H9 (cell line): ENCODE results near the gene VPS4A. TPM values are rescaled to one million over a fixed set of nuclear protein-coding genes. Genes with fewer than 3 reads are reported as not detected.

Experiments
- DNase-seq: peaks from one replicate; pipeline ENCODE4 v3.0.0-alpha.2; 2017
- H2AFZ ChIP-seq: one replicate; pipeline ENCODE4 v1.6.1; 2013; ENCODE audit warnings: mild to moderate bottlenecking, low read length, control low read depth, moderate library complexity
- H2AK5ac ChIP-seq: 2 replicates; pipeline ENCODE4 v1.6.1; 2013; ENCODE audit warnings: low read length, control low read depth, mixed read lengths; ENCODE audit not compliant: insufficient read length
- H2BK120ac ChIP-seq: one replicate; pipeline ENCODE4 v1.6.1; 2013; ENCODE audit warnings: low read depth, mild to moderate bottlenecking, low read length, control low read depth, inconsistent platforms; ENCODE audit not compliant: poor library complexity, severe bottlenecking
- H2BK12ac ChIP-seq: 2 replicates; pipeline ENCODE4 v1.6.1; 2013; ENCODE audit warnings: low read length, control low read depth, mixed read lengths, low read depth; ENCODE audit not compliant: insufficient read length
- H2BK15ac ChIP-seq: 2 replicates; pipeline ENCODE4 v1.6.1; 2013; ENCODE audit warnings: low read depth, low read length, control low read depth
- H2BK20ac ChIP-seq: one replicate; pipeline ENCODE4 v1.6.1; 2013; ENCODE audit warnings: low read depth, mild to moderate bottlenecking, low read length, control low read depth, inconsistent platforms; ENCODE audit not compliant: poor library complexity, severe bottlenecking
- H2BK5ac ChIP-seq: 2 replicates; pipeline ENCODE4 v1.6.1; 2013; ENCODE audit warnings: low read length, control low read depth, mixed read lengths; ENCODE audit not compliant: insufficient read length
- H3K14ac ChIP-seq: 2 replicates; pipeline ENCODE4 v1.6.1; 2013; ENCODE audit warnings: low read length, control low read depth; ENCODE audit not compliant: insufficient read depth
- H3K18ac ChIP-seq: 2 replicates; pipeline ENCODE4 v1.6.1; 2013; ENCODE audit warnings: low read depth, mild to moderate bottlenecking, mixed read lengths, low read length, control low read depth; ENCODE audit not compliant: insufficient read length
- H3K23ac ChIP-seq: 2 replicates; pipeline ENCODE4 v1.6.1; 2013; ENCODE audit warnings: low read length, control low read depth, mixed read lengths, low read depth; ENCODE audit not compliant: insufficient read length
- H3K23me2 ChIP-seq: 2 replicates; pipeline ENCODE4 v1.6.1; 2013; ENCODE audit warnings: low read depth, mild to moderate bottlenecking, mixed read lengths, low read length, control low read depth; ENCODE audit not compliant: insufficient read length, poor library complexity, severe bottlenecking
- H3K27ac ChIP-seq: 2 replicates; pipeline ENCODE4 v1.5.1; 2013; ENCODE audit warnings: low read length, control low read depth, mixed read lengths, low read depth; ENCODE audit not compliant: insufficient read length
- H3K27me3 ChIP-seq: 2 replicates; pipeline ENCODE4 v1.6.1; 2013; ENCODE audit warnings: low read length, control low read depth, inconsistent platforms; ENCODE audit not compliant: insufficient read depth
- H3K4ac ChIP-seq: 2 replicates; pipeline ENCODE4 v1.6.1; 2013; ENCODE audit warnings: low read depth, mild to moderate bottlenecking, control low read depth, inconsistent platforms, low read length, moderate library complexity
- H3K4me1 ChIP-seq: 2 replicates; pipeline ENCODE4 v1.6.1; 2013; ENCODE audit warnings: low read length, control low read depth, inconsistent platforms; ENCODE audit not compliant: insufficient read depth
- H3K4me2 ChIP-seq: 2 replicates; pipeline ENCODE4 v1.6.1; 2013; ENCODE audit warnings: low read length, control low read depth, mixed read lengths; ENCODE audit not compliant: insufficient read length, insufficient read depth
- H3K56ac ChIP-seq: 2 replicates; pipeline ENCODE4 v1.6.1; 2013; ENCODE audit warnings: low read depth, mild to moderate bottlenecking, mixed read lengths, low read length, control low read depth; ENCODE audit not compliant: insufficient read length
- H3K79me1 ChIP-seq: 2 replicates; pipeline ENCODE4 v1.6.1; 2013; ENCODE audit warnings: low read depth, mild to moderate bottlenecking, moderate library complexity, low read length, control low read depth, inconsistent platforms; ENCODE audit not compliant: insufficient read depth, poor library complexity, severe bottlenecking
- H3K79me2 ChIP-seq: 2 replicates; pipeline ENCODE4 v1.6.1; 2013; ENCODE audit warnings: low read length, control low read depth, inconsistent platforms; ENCODE audit not compliant: insufficient read depth
- H3K9ac ChIP-seq: 2 replicates; pipeline ENCODE4 v1.6.1; 2013; ENCODE audit warnings: low read length, control low read depth, mixed read lengths; ENCODE audit not compliant: insufficient read length; ENCODE audit errors: extremely low read depth
- H3K9me3 ChIP-seq: one replicate; pipeline ENCODE4 v1.6.1; 2013; ENCODE audit warnings: low read depth, low read length, inconsistent platforms; ENCODE audit not compliant: control insufficient read depth
- H3T11ph ChIP-seq: one replicate; pipeline ENCODE4 v1.6.1; 2013; ENCODE audit warnings: mild to moderate bottlenecking, low read length, control low read depth, inconsistent platforms
- H4K20me1 ChIP-seq: one replicate; pipeline ENCODE4 v1.6.1; 2013; ENCODE audit not compliant: control insufficient read depth, insufficient read length, insufficient read depth
- H4K5ac ChIP-seq: 2 replicates; pipeline ENCODE4 v1.6.1; 2013; ENCODE audit warnings: low read depth, mild to moderate bottlenecking, mixed read lengths, low read length, control low read depth; ENCODE audit not compliant: insufficient read length
- H4K8ac ChIP-seq: replicated peaks from 2 replicates; pipeline ENCODE4 v1.6.1; 2013; ENCODE audit warnings: low read length, control low read depth, mixed read lengths, low read depth; ENCODE audit not compliant: insufficient read length
- H4K91ac ChIP-seq: 2 replicates; pipeline ENCODE4 v1.6.1; 2013; ENCODE audit warnings: low read depth, mild to moderate bottlenecking, moderate library complexity, mixed read lengths, low read length, control low read depth; ENCODE audit not compliant: insufficient read length
- H3K27ac Mint-ChIP-seq, 3 experiments: 2 replicates in 2 of 3; 3 replicates in 1 of 3; pipeline ENCODE4 v1.8.0; 2020 to 2021; ENCODE audit warnings: mixed read lengths in 3 of 3, mild to moderate bottlenecking in 1 of 3, moderate library complexity in 1 of 3
- H3K27me3 Mint-ChIP-seq: 2 replicates; pipeline ENCODE4 v1.8.0; 2021; ENCODE audit warnings: low read depth, mild to moderate bottlenecking, moderate library complexity, mixed read lengths
- H3K36me3 Mint-ChIP-seq, 3 experiments: 2 replicates in 2 of 3; 3 replicates in 1 of 3; pipeline ENCODE4 v1.8.0; 2020 to 2021; ENCODE audit warnings: low read depth in 3 of 3, mixed read lengths in 3 of 3; ENCODE audit not compliant: insufficient read depth in 1 of 3
- H3K4me1 Mint-ChIP-seq, 2 experiments: 2 replicates each; pipeline ENCODE4 v1.8.0; 2020; ENCODE audit warnings: mixed read lengths in 2 of 2
- H3K4me3 Mint-ChIP-seq, 2 experiments: 2 replicates in 1 of 2; 3 replicates in 1 of 2; pipeline ENCODE4 v1.8.0; 2020 to 2021; ENCODE audit warnings: mild to moderate bottlenecking in 2 of 2, mixed read lengths in 2 of 2, moderate library complexity in 1 of 2
- H3K9me3 Mint-ChIP-seq, 2 experiments: 2 replicates in 1 of 2; 3 replicates in 1 of 2; pipeline ENCODE4 v1.8.0; 2020; ENCODE audit warnings: mild to moderate bottlenecking in 2 of 2, mixed read lengths in 2 of 2, moderate library complexity in 1 of 2
- WGBS: extraction: QIAGEN DNeasy Blood & Tissue Kit; methylation state at CpG from one replicate; pipeline ENCODE4 v1.1.7; 2013; ENCODE audit warnings: missing lambda C conversion rate, low lambda C conversion rate, mixed read lengths; ENCODE audit not compliant: insufficient read length; ENCODE audit errors: extremely low coverage; 5-methylcytosine and 5-hydroxymethylcytosine counted together
- total RNA-seq: library from RNA; stranded (reverse); gene quantifications from 2 replicates; pipeline ENCODE4 v1.2.1, GENCODE V29; 2021
- TF ChIP-seq, protein P1 (sequence below): fragments of 200-600 bp; sonication (generic); conservative IDR thresholded peaks from 3 replicates; pipeline ENCODE4 v1.8.0; 2021; ENCODE audit warnings: antibody characterized with exemption, mild to moderate bottlenecking

The VPS4A gene
- total RNA-seq, 1 experiment from 2014 or later = 27.1 TPM

DNA sequence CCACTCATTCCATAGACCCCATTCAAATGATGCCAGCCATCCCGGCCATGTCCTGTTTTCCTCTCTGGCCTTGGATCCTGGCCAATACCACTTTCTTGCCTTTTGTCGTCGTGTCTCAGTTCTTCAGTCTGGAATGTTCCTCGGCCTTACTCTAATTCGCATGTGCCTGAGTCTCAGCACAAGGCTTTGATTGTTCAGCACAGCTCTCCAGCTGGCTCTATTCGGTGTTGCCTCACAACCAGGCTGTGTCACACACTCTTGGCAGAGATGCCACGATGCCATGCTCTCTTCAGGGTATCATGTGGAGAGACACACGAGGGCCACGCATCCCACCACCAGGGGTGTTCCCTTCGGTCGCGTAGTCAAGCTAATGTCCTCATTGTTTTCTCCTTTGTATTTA lies 1.8 kb upstream of the VPS4A start:
- H2BK20ac ChIP-seq = no peak overlapping the region
- H3K79me2 ChIP-seq = peaks cover 3% of the 10 kb centered on the region; the same call in 1 of the 2 replicates
- no peaks in the 10 kb centered on the region; a peak in 2 of 5 replicates for H3K9me3 Mint-ChIP-seq
- H3K4me1 ChIP-seq = peaks cover 2% of the 10 kb centered on the region; the same call in 1 of the 2 replicates
- H3K27me3 Mint-ChIP-seq = no peaks in the 10 kb centered on the region; the same call in 1 of the 2 replicates
- no peak overlapping the region for H2BK15ac ChIP-seq
- no peak overlapping the region for H3K14ac ChIP-seq
- WGBS = no CpG with 5 or more reads among the region's 12 CpGs
- H4K8ac ChIP-seq = no peak overlapping the region
- H4K91ac ChIP-seq = no peak overlapping the region
- no peak overlapping the region for H3K23ac ChIP-seq
- H3K9ac ChIP-seq = no peak overlapping the region
- no peak overlapping the region for H2AFZ ChIP-seq
- no peak overlapping the region for H3K27ac ChIP-seq
- H3K4ac ChIP-seq = no peak overlapping the region
- no peak for DNase-seq
- H3K9me3 ChIP-seq = no peaks in the 10 kb centered on the region
- TF ChIP-seq, protein P1, sequence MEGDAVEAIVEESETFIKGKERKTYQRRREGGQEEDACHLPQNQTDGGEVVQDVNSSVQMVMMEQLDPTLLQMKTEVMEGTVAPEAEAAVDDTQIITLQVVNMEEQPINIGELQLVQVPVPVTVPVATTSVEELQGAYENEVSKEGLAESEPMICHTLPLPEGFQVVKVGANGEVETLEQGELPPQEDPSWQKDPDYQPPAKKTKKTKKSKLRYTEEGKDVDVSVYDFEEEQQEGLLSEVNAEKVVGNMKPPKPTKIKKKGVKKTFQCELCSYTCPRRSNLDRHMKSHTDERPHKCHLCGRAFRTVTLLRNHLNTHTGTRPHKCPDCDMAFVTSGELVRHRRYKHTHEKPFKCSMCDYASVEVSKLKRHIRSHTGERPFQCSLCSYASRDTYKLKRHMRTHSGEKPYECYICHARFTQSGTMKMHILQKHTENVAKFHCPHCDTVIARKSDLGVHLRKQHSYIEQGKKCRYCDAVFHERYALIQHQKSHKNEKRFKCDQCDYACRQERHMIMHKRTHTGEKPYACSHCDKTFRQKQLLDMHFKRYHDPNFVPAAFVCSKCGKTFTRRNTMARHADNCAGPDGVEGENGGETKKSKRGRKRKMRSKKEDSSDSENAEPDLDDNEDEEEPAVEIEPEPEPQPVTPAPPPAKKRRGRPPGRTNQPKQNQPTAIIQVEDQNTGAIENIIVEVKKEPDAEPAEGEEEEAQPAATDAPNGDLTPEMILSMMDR = no peak
- no peak overlapping the region for H3K4me3 Mint-ChIP-seq
- no peak overlapping the region for H2BK12ac ChIP-seq
- no peaks in the 10 kb centered on the region for H3K27me3 ChIP-seq
- H3K79me1 ChIP-seq = peaks cover 3% of the 10 kb centered on the region
- H3K36me3 Mint-ChIP-seq = peaks cover 7 to 14% (median 10%) of the 10 kb centered on the region in 3 experiments; a peak in 5 of 7 replicates
- H2AK5ac ChIP-seq = no peak overlapping the region
- no peak overlapping the region for H3T11ph ChIP-seq
- peaks cover 6% of the 10 kb centered on the region for H3K23me2 ChIP-seq
- H4K20me1 ChIP-seq = no peaks in the 10 kb centered on the region
- H4K5ac ChIP-seq = no peak overlapping the region
- peak overlapping the region in 1 of 3 experiments; percentile 29; a peak in 2 of 7 replicates for H3K27ac Mint-ChIP-seq
- no peak overlapping the region for H3K56ac ChIP-seq
- no peak overlapping the region for H2BK5ac ChIP-seq
- no peak overlapping the region for H3K18ac ChIP-seq
- no peak overlapping the region for H3K4me2 ChIP-seq
- no peak overlapping the region for H2BK120ac ChIP-seq
- H3K4me1 Mint-ChIP-seq = peaks cover 7 to 10% of the 10 kb centered on the region in 2 experiments
